Measurements from ENCODE around the gene KCNK4. TPM values are rescaled to one million over a fixed set of nuclear protein-coding genes. Genes with fewer than 3 reads are reported as not detected.

Gene KCNK4
- total and polyA plus RNA-seq, 2 donors (not counting 3 experiments of a cell fraction or from before 2014, with no cell fraction given): 0.06 to 0.44 TPM

DNA sequence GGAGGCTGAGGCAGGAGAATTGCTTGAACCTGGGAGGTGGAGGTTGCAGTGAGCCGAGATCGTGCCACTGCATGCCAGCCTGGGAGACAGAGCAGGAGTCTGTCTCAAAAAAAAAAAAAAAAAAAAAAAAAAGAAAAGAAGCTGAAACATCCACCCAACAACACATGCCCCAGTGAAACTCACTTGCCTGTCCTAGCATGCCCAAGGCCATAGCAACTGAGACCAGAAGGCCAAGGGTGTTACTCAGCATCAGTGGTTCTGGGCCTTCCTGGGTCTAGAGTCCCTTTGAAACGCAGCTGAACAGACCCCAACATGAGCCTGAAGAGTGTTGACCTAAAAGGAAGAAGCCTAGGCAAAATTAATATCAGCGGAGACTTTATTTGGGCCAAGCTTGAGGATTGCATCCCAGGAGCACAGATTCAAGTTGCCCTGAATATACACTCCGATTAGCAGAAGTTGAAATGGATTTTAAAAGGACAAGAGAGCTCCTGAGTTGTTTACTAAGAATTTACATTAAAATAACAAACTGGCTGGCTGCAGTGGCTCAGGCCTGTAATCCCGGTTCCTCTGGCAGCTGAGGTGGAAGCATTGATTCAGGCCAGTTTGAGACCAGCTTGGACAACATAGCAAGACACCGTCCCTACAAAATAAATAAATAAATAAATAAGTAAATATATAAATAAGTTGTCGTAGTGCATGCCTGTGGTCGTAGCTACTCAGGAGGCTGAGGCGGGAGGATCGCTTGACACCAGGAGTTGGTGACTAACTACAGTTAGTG lies 33.8 kb downstream of the KCNK4 start:
- no peak for DNase-seq (ENCODE audit: low read depth, low spot score)
- no TSS peak for BruUV-seq (replicated peaks)
- H3K27ac ChIP-seq (ENCODE audit: insufficient read depth, low read depth, low read length): no peak overlapping the region
- dilution Hi-C loops (cut with MboI; ENCODE audit: extremely low pct_ligation_motif_present, low sequenced_read_pairs): no loop called here
- peaks cover 0 to 11% of the 10 kb centered on the region in 2 experiments for H3K36me3 ChIP-seq (ENCODE audit: control insufficient read depth in 2 of 2, extremely low read depth in 1 of 2, insufficient read depth in 2 of 2, low read length in 2 of 2)
- H4K20me1 ChIP-seq (replicated peaks; ENCODE audit: control insufficient read depth, extremely low read depth, insufficient read depth, low read length): no peaks in the 10 kb centered on the region
- H3K9me1 ChIP-seq (replicated peaks; ENCODE audit: control insufficient read depth, extremely low read depth, insufficient read depth, low read length): no peaks in the 10 kb centered on the region
- intact Hi-C loops (cut with micrococcal nuclease): no loop called here
- H2AFZ ChIP-seq (ENCODE audit: low read depth, low read length): no peak overlapping the region
- no peaks in the 10 kb centered on the region for H3K4me1 ChIP-seq (ENCODE audit: control insufficient read depth, extremely low read depth, insufficient read depth, low read length)
- no peaks in the 10 kb centered on the region for H3K27me3 ChIP-seq (ENCODE audit: control insufficient read depth in 2 of 2, insufficient read depth in 2 of 2, low read length in 2 of 2)
- no peak for FAIRE-seq
- H3K9me3 ChIP-seq (replicated peaks; ENCODE audit: control insufficient read depth, insufficient read depth, low read length): no peaks in the 10 kb centered on the region
- POLR2A ChIA-PET: no interaction called here
- CTCF ChIA-PET: interaction anchor here (0.7 to 3.4 kb wide), 5 partner anchors 18 to 379 kb away, joined by 3 to 14 read pairs (median 5); partner anchors contain the start of gene CATSPERZ
- TF ChIP-seq POLR2A (IDR thresholded peaks at IDR 0.05; ENCODE audit: low read depth, low read length) (no peak), FOS (IDR thresholded peaks at IDR 0.05; ENCODE audit: borderline replicate concordance, insufficient read depth, low read length) (no peak), JUN (IDR thresholded peaks at IDR 0.05; ENCODE audit: borderline replicate concordance, insufficient read depth, insufficient read length, low read depth) (no peak), GATA2 (IDR thresholded peaks at IDR 0.05; ENCODE audit: insufficient read depth, insufficient read length, low read depth, low read length) (no peak), POLR2AphosphoS5 (IDR thresholded peaks at IDR 0.05; ENCODE audit: insufficient read depth, low read depth, low read length) (no peak), EZH2 (IDR thresholded peaks at IDR 0.05; ENCODE audit: borderline replicate concordance, low read depth, low read length, severe bottlenecking) (no peak), MYC (IDR thresholded peaks at IDR 0.05; ENCODE audit: low read depth, low read length) (no peak)
- TF ChIP-seq, protein P1, sequence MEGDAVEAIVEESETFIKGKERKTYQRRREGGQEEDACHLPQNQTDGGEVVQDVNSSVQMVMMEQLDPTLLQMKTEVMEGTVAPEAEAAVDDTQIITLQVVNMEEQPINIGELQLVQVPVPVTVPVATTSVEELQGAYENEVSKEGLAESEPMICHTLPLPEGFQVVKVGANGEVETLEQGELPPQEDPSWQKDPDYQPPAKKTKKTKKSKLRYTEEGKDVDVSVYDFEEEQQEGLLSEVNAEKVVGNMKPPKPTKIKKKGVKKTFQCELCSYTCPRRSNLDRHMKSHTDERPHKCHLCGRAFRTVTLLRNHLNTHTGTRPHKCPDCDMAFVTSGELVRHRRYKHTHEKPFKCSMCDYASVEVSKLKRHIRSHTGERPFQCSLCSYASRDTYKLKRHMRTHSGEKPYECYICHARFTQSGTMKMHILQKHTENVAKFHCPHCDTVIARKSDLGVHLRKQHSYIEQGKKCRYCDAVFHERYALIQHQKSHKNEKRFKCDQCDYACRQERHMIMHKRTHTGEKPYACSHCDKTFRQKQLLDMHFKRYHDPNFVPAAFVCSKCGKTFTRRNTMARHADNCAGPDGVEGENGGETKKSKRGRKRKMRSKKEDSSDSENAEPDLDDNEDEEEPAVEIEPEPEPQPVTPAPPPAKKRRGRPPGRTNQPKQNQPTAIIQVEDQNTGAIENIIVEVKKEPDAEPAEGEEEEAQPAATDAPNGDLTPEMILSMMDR (IDR thresholded peaks at IDR 0.05; ENCODE audit: extremely low read depth in 1 of 2, insufficient read depth in 1 of 2, low read depth in 1 of 2, low read length in 2 of 2): no peak
- TF ChIP-seq, protein P2, sequence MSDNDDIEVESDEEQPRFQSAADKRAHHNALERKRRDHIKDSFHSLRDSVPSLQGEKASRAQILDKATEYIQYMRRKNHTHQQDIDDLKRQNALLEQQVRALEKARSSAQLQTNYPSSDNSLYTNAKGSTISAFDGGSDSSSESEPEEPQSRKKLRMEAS (IDR thresholded peaks at IDR 0.05; ENCODE audit: insufficient read depth, insufficient read length): no peak
- no peak overlapping the region for H3K4me3 ChIP-seq (replicated peaks in 1 of 3; ENCODE audit: insufficient read depth in 1 of 3, low read depth in 1 of 3, low read length in 3 of 3)
- H3K79me2 ChIP-seq (ENCODE audit: control insufficient read depth, insufficient read depth, low read length): no peaks in the 10 kb centered on the region
- H3K9ac ChIP-seq (replicated peaks; ENCODE audit: extremely low read depth, insufficient read depth, low read length): no peak overlapping the region
- no peak overlapping the region for H3K4me2 ChIP-seq (ENCODE audit: insufficient read depth, low read length)

All from endothelial cell of umbilical vein (primary cell).